Measurements from ENCODE around the gene FAM177B.
"Not testable (repeated sequence)": the region's sequence is repeated elsewhere in the genome, so short reads cannot be mapped to it uniquely, and the experiment has no call there.

The FAM177B gene

DNA sequence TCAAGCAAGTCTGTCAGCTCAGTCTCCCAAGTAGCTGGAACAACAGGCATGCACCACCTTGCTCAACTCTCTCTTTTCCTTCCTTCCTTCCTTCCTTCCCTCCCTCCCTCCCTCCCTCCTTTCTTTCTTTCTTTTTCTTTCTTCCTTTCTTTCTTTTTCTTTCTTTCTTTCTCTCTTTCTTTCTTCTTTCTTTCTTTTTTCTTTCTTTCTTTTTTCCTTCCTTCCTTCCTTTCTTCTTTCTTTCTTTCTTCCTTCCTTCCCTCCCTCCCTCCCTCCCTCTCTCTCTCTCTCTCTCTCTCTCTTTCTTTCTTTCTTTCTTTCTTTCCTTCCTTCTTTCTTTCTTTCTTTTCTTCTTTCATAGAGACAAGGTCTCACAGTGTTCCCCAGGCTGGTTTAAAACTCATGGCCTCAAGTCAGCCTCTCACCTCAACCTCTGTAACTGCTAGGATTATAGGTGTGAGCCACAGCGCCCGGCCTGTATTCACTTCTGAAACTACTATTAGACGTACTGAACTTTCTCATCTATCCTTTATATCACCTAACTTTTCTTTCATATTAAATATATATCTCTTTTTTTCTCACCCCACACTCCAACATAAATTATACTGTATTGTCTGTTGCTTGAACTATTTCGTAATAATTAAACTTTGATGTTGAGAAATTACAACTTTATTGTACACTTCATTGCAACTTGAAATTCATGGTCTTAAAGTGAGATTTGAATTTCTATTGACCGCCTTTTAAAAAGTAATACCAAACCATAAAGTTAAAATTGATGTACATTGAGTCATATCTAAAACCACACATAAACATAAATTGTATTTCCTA, 4.8 kb downstream of the FAM177B start:
- DNase-seq (ENCODE audit: low read depth) = not testable (repeated sequence)

DNA sequence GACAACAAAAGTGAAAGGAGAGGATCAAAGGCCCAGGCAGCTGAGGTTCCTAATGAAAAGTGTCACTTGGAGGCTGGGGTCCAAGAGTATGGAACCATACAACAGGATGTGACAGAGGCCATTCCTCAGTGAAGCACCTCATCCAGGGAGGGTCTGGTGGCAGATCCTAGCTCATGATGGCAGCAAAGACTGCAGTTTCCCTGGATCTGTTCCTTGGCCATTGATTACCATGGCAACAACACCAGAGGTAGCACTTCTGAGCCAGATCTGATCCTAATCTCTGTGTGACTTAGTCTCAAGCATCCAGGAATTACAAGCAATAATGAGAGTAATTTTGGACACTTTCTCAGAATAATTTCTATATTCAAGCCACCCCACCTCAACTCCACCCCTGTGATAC, 12.9 kb downstream of the FAM177B start:
- no peak for DNase-seq (ENCODE audit: low read depth)

DNA sequence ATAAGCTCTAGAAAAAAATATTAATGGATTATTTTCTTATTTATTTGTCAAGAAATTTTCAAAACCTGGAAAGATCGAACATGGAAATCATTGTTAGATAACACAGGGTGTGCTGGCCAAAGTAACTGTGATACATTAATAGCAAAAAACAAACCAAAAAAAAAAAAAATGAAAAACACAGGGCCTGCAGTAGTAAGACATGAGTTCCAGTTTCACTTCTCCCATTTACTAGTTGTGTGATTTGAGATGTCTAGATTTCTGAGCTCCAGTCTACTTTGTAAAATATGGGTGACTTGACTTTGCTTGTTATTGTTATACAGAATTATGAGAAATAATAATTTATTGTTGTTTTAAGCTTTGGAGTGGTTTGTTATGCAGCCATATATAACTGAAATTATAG, 13.6 kb downstream of the FAM177B start:
- no peak for DNase-seq (ENCODE audit: low read depth)

DNA sequence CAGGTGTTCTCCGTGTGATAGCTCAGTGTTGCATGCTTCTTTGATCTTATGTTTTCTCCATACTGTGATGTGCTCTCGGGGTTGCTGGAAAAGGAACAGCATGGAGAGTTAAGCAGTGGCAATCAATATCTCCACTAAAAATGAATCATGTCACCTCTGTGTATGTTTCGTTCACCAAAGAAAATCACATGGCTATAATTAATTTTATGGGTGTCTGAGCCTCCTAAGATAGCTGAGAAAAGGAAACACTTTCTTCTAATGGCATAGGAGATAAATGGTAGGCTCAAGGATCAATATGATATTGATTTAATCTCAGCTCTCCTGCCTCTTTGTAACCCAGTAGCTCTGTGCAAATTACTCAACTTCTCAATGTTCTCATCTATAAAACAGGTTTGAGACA, 14.3 kb downstream of the FAM177B start:
- no peak for DNase-seq (ENCODE audit: low read depth)

DNA sequence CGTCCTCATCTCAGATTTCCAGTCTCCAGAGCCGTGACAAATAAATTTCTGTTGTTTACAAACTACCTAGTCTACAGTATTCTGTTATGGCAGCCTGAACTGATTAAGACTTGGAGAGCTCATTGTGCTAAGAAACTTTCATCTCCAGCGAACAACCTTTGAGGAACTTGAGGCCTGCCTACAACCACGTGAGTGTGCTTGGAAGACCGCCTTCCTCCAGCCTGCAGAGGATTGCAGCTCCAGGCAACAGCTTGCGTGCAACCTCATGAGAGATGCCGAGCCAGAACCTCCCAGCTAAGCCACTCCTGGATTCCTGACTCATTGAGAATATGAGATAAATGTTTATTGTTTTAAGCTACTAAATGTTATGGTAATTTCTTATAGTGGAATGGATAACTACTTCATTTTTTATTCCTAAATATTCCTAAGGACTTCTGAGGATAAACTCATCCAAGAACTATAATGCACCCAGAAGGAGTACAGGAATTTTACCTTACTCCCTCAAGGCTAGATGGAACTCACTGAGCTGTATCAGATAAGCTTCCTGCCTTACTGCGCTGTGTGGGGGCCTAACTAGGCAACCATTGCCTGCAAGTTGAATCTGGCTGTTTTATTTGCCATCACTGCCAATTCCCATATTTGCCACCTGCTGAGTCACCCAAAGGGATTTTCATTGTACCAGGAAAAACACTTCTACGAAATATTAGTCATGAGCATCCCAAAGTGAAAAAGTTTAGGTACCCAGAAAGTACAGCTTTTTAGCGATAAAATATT, 17.6 kb downstream of the FAM177B start:
- peak; percentile 93 for DNase-seq (ENCODE audit: low read depth)

DNA sequence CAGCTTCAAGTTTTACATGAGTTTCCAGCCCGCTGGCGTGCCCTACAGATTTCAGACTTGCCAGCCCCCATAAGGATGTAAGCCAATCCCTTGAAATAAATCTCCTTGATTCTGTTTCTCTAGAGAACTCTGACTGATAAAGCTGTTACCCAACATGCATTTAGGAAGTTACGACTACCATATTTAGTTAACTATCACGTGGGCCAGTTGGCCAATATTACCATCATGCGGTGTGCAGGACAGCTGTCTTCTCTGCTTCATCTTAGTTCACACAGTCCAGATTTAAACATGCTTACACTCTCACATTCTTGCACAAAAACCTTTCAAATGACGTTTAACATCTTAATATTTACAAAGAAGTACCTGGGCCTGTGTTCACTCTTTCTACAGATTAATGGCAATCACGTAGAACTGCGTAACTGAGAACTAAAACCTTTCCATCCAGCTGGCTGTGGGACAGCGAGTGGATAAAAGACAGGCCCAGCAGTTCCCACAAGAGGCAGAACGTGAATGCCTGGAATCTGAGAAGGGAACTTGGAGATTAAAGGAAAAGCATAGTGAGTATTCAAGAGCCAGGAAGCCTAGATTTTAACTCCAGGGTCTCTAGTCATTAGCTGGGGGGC, 20.8 kb downstream of the FAM177B start:
- peak; percentile 64 for DNase-seq (ENCODE audit: low read depth)

DNA sequence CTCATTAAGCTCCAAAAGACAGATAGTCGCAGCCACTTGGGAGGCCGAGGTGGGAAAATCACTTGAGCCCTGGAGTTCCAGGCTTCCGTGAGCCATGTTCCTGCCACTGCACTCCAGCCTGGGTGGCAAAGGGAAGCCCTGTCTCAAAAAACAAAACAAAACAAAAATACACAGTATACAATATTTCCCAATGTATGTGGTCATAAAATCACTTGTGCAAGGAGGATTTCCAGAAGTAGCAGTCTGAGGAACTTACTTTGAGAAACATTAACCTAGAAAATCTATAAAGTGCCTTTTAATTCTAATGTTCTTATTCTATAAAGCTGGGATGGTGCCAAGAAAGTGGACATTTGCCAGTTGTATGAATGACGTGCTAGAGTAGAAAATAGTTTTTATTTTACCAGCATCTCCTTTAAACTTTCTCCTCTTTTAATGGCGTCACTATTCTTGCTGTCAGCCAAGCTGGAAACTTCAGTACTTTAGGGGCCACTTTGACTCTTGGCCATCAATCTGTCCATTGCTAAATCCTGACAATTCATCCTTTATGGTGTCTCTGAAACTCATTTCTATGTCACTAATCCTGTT, 22.5 kb downstream of the FAM177B start:
- DNase-seq (ENCODE audit: low read depth) = no peak

DNA sequence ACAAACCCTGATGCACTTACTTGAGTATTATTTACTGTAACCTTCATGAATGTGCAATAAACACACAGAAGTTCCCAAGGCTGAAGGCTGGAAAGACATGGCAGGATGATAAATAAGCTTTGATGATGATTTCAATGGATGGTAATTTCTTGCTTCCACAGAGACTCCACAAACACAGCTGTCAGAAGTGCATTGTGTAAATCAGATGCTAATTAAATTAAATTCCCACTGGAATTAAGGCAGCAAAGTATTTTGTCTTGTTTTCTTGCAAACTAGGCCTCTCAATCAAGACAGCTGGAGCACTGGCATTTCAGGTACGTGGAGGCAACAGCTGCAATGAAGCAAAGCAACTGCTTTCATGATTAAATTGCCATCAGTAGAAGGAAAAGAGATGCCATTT, 24.1 kb downstream of the FAM177B start:
- no peak for DNase-seq (ENCODE audit: low read depth)

DNA sequence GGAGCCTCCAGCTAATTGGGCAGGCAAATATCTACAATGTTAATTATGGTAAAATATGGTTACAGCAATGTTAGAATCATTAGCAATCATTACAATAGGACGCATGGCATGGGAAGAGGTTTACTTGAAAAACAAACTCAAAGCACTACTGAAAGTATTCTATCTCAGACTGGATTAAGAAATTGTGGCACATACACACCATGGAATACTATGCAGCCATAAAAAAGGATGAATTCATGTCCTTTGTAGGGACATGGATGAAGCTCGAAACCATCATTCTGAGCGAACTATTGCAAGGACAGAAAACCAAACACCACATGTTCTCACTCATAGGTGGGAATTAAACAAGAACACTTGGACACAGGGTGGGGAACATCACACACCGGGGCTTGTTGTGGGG, 25.2 kb downstream of the FAM177B start:
- not testable (repeated sequence) for DNase-seq (ENCODE audit: low read depth)

DNA sequence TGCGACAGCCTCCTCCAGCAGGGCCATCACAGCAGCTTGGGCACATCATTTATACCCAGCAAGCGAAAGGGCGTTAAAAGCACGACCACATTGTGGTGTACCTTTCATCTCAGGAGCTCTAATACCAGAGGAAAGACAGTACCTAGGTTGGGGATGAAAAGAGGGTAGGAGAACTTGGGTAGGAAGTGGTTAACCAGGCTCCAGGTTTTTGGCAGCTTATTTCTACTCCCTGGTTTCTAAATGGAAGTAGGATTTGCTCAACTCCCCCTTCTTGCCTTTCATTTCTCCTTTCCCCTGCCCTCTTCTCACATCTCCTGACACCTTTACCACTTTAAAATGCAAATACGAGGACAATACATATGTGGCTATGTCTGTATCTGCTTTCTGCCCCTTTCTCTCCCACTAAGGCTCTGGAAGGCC, 30.2 kb downstream of the FAM177B start:
- no peak for DNase-seq (ENCODE audit: low read depth)

DNA sequence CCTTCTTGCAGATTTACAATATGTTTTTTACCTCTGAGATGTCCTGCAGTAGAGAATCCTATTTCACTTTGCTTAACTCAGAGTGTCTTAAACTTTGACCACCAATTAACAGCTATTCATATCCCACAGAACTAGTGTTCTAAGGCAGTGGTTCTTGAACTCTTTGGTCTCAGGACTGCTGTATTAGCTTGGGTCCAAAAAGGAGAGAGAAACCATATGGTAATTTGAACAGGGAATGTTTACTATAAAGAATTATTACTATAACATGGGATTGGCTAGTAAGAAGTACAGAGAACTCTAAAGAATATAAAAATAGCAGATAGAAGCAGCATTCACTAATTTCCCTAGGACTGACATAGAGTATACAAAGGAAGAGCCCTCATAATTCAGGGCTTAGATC, 31.6 kb downstream of the FAM177B start:
- no peak for DNase-seq (ENCODE audit: low read depth)

DNA sequence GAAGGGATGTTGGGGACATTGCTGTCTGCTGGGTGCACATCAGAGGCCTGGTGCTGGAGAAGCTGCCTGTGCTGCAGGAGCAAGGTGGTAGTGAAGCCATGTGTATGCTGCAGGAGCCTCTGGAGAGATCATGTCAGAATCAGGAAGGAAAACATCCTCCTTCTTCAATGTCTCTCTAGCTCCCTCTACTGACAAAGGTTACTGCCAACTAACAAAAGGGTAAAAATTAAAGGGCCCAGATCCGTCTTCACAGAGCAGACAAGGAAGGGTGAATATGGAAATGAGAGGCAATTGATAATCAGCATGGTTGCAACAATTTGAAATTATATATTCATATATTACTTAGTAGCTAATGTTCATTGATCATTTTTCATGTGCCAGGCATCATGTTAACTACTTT, 32.2 kb downstream of the FAM177B start:
- no peak for DNase-seq (ENCODE audit: low read depth)

DNA sequence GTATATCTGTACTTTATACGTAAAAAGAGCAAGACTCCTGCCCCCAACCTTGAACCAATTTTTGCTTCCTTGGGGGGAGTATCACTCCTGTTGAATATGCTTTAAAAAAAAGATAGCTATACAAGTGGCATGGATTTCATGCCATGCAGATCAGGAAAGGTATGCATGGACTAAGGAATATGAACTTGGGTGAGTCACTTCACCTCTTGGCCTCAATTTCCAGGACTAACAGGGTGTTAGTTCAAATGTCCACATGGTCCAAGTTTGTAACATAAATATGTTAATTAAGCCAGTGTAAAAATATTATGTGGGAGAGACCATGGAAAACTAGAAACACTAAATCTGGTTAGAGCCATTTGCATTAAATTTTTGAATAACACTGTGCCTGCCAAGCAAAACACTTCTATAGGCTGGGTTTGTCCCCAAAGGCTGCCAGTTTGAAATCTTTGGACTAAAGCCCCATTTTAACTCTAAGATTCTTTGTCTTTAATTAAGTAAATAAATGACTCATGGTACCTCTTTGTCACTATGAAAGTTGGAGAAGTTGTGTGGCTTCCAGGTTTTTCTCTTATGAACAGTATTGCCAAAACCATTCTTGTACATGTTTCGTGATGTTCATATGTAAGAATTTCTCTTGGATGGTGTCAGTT, 33.1 kb downstream of the FAM177B start:
- DNase-seq (ENCODE audit: low read depth) = no peak

DNA sequence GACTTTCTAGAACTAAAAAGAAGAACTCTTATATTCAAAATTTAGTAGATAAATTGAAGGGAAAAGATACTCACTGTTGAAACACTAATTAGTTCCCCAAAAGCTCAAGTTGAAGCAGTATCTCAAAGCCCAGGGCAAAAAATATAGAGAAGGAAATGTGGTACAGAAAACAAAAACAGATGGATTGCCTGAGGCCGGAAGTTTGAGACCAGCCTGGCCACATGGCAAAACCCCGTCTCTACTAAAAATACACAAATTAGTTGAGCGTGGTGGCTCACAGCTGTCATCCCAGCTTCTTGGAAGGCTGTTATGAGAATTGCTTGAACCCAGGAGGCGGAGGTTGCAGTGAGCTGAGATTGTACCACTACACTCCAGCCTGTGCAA, 36.0 kb downstream of the FAM177B start:
- DNase-seq (ENCODE audit: low read depth) = no peak

DNA sequence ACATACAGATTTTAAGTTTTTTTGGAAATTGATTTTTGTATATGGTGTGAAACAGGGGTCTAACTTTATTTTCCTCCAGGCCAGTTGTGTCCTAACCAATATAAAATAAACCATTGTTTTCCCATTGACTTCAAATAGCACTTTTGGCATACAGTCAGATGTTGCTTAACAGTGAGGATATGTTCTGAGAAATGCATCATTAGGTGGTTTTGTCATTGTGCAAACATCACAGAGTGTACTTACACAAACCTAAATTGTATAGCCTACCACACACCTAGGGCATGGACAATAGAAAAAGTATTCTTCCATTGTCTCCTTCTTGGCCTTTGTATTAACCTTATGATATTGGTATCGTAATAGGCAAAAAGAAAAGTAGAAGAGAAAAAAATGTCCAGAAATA, 40.5 kb downstream of the FAM177B start:
- peak; percentile 90 for DNase-seq (ENCODE audit: low read depth)

DNA sequence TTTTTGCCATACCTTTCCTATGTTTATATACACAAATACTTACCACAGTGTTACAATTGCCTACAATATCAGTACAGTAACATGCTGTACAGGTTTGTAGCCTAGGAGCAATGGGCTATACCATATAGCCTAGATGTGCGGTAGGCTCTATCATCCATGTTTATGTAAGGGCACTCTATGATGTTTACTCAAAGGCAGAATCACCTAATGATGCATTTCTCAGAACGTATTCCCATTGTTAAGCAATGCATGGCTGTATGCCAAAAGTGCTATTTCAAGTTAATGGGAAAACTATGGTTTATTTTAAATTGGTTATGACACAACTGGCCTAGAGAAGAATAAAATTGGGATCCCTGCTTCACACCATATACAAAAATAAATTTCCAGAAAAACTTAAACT, 41.0 kb downstream of the FAM177B start:
- peak; percentile 92 for DNase-seq (ENCODE audit: low read depth)

DNA sequence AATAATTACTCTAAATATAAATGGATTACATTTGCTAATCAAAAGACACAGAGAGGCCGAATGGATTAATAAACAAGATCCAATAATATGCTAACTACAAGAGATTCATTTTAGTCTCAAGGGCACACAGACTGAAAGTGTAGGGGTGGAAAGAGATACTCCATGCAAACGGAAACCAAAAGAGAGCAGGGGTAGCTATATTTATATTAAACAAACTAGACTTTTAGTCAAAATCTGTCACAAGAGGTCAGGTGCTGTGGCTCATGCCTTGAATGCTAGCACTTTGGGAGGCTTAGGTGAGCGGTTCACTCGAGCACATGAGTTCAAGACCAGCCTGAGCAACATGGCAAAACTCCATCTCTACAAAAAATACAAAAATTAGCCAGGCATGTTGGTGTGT, 44.2 kb downstream of the FAM177B start:
- DNase-seq (ENCODE audit: low read depth) = no peak

DNA sequence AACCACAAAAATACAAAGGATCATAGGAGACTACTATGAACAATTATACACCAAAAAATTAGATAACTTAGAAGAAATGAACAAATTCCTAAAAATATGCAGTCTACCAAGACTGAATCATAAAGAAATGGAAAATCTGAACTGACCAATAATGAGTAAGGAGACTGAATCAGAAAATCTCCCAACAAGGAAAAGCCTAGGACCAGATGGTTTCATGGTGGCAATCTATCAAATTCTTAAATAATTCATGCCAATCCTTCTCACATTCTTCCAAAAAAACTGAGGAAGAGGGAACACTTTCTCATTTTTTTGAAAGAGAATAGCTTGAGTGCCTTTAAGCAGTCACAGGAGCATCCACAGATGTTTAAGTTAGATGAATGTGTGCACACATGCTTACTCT, 46.0 kb downstream of the FAM177B start:
- no peak for DNase-seq (ENCODE audit: low read depth)

DNA sequence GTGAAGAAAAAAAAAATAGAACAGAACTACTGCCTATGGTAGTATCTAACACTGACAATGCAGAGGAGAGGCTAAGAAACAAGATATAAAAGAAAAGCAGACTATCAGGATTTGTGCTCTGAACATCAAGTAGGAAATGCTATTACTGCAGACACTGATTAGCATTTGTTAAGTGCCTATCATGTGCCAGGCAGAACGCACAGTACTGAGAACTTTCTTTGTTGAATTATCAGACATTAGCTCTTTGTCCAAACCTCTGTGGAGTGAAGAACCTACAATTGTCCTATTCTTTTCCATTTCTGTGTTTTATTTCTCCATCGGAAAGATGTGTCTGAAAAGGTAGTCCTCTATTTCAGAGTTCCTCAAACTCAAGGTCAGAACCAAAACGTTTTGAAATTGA, 47.4 kb downstream of the FAM177B start:
- DNase-seq (ENCODE audit: low read depth) = no peak

DNA sequence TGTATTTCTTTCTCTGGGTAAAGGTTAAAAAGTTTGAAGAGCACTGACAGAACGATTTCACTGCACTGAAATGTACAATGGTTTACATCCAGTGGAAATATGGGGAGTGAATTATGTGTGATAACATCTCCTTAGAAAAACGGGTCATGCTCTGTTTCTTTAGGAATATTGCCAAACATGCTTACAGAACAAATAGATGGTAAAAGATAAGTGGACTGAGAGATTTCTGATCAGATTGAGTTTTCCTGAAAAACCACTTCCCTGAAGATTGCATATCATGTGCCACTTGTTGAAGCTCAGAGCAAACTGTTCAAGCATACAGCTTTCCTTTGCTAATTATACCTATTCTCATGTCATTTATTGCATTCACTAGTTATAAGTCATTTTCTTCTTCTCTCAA, 47.9 kb downstream of the FAM177B start:
- DNase-seq (ENCODE audit: low read depth) = no peak

DNA sequence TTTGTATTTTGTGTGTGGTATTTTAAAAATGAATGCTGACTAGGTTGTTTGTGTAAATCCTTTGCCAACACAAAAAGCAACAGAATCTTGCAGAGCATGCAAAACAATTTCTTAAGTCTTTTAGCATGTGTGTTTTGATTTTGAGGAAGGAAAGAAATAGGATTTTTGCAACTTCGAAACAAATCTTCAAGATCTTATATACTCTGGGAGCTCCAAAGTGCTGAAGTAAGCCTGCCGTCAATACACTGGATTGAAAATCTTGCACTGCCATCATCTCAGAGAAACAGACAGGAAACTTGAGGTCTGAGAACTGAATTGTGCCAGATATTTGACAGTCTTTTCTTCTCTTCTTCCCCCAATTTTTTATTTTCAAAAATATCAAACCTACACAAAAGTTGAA, 48.5 kb downstream of the FAM177B start:
- no peak for DNase-seq (ENCODE audit: low read depth)

DNA sequence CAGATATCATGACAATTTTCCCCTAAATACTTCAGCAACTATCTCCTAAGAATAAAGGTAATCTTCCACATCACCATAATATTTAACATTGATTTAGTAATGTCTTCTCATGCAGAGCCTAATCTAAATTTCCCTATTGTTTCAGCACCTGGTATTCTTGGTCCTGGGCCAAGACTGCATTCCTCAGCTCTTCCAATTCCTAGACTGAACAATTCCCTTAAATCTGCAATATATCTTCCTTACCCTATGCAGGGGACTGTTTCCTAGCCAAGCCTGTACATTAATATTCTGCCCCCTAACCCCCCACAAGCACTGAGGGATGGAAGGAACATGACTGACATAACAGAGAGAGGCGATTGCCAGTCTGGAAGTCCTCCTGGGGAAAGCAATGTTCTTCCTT, 49.1 kb downstream of the FAM177B start:
- no peak for DNase-seq (ENCODE audit: low read depth)
